Skin of body (tissue), 2 donors: ENCODE measurements around the gene LIN52. TPM values are rescaled to one million over a fixed set of nuclear protein-coding genes. Genes with fewer than 3 reads are reported as not detected.

Experiments used
- DNase-seq: peaks from one replicate; lab custom pipeline; 2025; lab: John Stamatoyannopoulos, UW
- total RNA-seq: library from RNA; depleted of rRNA; stranded (reverse); fragments of >200 nt; gene quantifications from one replicate; pipeline ENCODE4 v1.2.3, GENCODE V29; 2014

LIN52 gene
- total RNA-seq = 11.5 TPM

- peak; percentile 100 for DNase-seq
Observed at GRCh38 chr14:74084277-74085046, at the start of gene LIN52, which contains the start of gene ALDH6A1. LIN52 (plus strand) TSS chr14:74084956; CDS start chr14:74084975, 19 bp downstream. ALDH6A1 (minus strand) TSS chr14:74084453; CDS start chr14:74084394, 59 bp downstream.

GRCh38 chr14:74035556-74035955 is 49.2 kb upstream of the LIN52 start:
- DNase-seq = no peak

GRCh38 chr14:74038020-74038859 is 46.5 kb upstream of the LIN52 start:
- no peak for DNase-seq

GRCh38 chr14:74042296-74042695 is 42.5 kb upstream of the LIN52 start:
- DNase-seq = no peak

- no peak for DNase-seq
Observed at GRCh38 chr14:74045522-74045921, 39.2 kb upstream of the LIN52 start.

- no peak for DNase-seq
Observed at GRCh38 chr14:74048281-74048680, 36.5 kb upstream of the LIN52 start.

GRCh38 chr14:74049876-74050495 is 34.8 kb upstream of the LIN52 start:
- no peak for DNase-seq

- DNase-seq = no peak
Observed at GRCh38 chr14:74062809-74063150, 22.0 kb upstream of the LIN52 start.

- DNase-seq = no peak
Observed at GRCh38 chr14:74064426-74064825, 20.3 kb upstream of the LIN52 start.

GRCh38 chr14:74064883-74065282 is 19.9 kb upstream of the LIN52 start:
- no peak for DNase-seq

- no peak for DNase-seq
Observed at GRCh38 chr14:74065746-74066575, 18.8 kb upstream of the LIN52 start.

- no peak for DNase-seq
Observed at GRCh38 chr14:74077401-74077800, 7.4 kb upstream of the LIN52 start.

- DNase-seq = peak; percentile 2
Observed at GRCh38 chr14:74080820-74081460, 3.8 kb upstream of the LIN52 start.

GRCh38 chr14:74081491-74081890 is 3.3 kb upstream of the LIN52 start:
- no peak for DNase-seq

GRCh38 chr14:74083161-74083560 is 1.6 kb upstream of the LIN52 start:
- peak; percentile 1 for DNase-seq

- DNase-seq = no peak
Observed at GRCh38 chr14:74083784-74084276, 926 bp upstream of the LIN52 start.

- no peak for DNase-seq
Observed at GRCh38 chr14:74085047-74085637, 386 bp downstream of the LIN52 start.

- no peak for DNase-seq
Observed at GRCh38 chr14:74085828-74086227, 1.1 kb downstream of the LIN52 start.

- no peak for DNase-seq
Observed at GRCh38 chr14:74089251-74090020, 4.7 kb downstream of the LIN52 start.
